SK-N-SH treated with all-trans-retinoic acid at 6 μM for 48 hours (cell line): ENCODE measurements around the gene ANXA10.

Source experiments
- ARNTL ChIP-seq: fragments of 450-650 bp; formaldehyde crosslinking; IDR thresholded peaks from 2 replicates; pipeline ENCODE4 v1.5.0; 2020; ENCODE audit warnings: low read depth, mild to moderate bottlenecking, moderate library complexity, borderline replicate concordance
- BACH2 ChIP-seq: fragments of 250-450 bp; sonication (Bioruptor Pico); IDR thresholded peaks from 2 replicates; pipeline ENCODE4 v1.9.0; 2021; ENCODE audit warnings: mild to moderate bottlenecking, borderline replicate concordance
- PATZ1 ChIP-seq: fragments of 250-450 bp; sonication (Bioruptor Pico); IDR thresholded peaks from 2 replicates; pipeline ENCODE4 v1.8.0; 2020; ENCODE audit warnings: mild to moderate bottlenecking, moderate library complexity, borderline replicate concordance
- RARB ChIP-seq: fragments of 250-450 bp; sonication (Bioruptor Pico); IDR thresholded peaks from 2 replicates; pipeline ENCODE4 v1.8.0; 2021; ENCODE audit warnings: mild to moderate bottlenecking, moderate library complexity
- ZNF70 ChIP-seq: fragments of 450-650 bp; formaldehyde crosslinking; IDR thresholded peaks from 2 replicates; pipeline ENCODE4 v1.5.0; 2020; ENCODE audit warnings: mild to moderate bottlenecking, moderate library complexity
- ZNF8 ChIP-seq: fragments of 450-650 bp; formaldehyde crosslinking; IDR thresholded peaks from 2 replicates; pipeline ENCODE4 v1.5.0; 2020; ENCODE audit warnings: mild to moderate bottlenecking, moderate library complexity
- TF ChIP-seq, protein P1 (sequence below): fragments of 250-450 bp; sonication (Bioruptor Pico); IDR thresholded peaks from 2 replicates; pipeline ENCODE4 v1.5.1; 2021; ENCODE audit warnings: mild to moderate bottlenecking, moderate library complexity

DNA sequence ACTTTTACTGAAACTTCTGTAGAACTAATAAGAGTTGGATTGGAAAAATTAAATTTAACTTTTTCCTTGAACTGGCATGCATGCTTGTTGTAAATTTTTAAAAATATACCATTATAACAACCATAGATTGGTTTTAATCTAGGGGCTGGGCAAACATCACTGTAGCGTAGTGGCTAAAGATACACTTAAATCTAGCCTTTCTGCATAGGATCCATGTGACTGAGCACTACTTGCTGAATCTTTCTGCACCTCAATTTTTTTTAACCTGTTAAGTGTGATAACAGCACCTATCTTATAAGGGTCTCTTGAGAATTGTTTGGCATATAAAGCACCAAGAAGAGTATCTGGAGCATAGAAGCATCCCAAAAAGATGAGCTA is 4.1 kb downstream of the ANXA10 start:
- TF ChIP-seq ARNTL (CRISPR knock-in tag), result no peak
- TF ChIP-seq RARB (CRISPR knock-in tag), result no peak
- TF ChIP-seq, protein P1, sequence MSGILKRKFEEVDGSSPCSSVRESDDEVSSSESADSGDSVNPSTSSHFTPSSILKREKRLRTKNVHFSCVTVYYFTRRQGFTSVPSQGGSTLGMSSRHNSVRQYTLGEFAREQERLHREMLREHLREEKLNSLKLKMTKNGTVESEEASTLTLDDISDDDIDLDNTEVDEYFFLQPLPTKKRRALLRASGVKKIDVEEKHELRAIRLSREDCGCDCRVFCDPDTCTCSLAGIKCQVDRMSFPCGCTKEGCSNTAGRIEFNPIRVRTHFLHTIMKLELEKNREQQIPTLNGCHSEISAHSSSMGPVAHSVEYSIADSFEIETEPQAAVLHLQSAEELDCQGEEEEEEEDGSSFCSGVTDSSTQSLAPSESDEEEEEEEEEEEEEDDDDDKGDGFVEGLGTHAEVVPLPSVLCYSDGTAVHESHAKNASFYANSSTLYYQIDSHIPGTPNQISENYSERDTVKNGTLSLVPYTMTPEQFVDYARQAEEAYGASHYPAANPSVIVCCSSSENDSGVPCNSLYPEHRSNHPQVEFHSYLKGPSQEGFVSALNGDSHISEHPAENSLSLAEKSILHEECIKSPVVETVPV (CRISPR knock-in tag), result no peak
- TF ChIP-seq BACH2 (CRISPR knock-in tag), result no peak
- no peak for TF ChIP-seq PATZ1 (CRISPR knock-in tag)
- TF ChIP-seq ZNF8 (CRISPR knock-in tag), result no peak
- no peak for TF ChIP-seq ZNF70
